ENCODE measurements around the gene ZGLP1.
A peak's percentile ranks its signal among the peaks of the same experiment; 100 is the strongest.

Gene ZGLP1

GRCh38 chr19:10316229-10317044, 6.8 kb upstream of the ZGLP1 start:
- Histone ChIP-seq H3K23ac (ENCODE audit: low read length in 2 of 2) (no peak overlapping the region), H3K4me2 (ENCODE audit: low read length, poor library complexity, severe bottlenecking) (peak overlapping the region; percentile 21), H3K14ac (ENCODE audit: low read length in 2 of 2) (no peak overlapping the region), H2AFZ (ENCODE audit: low read depth, low read length) (no peak overlapping the region), H2BK15ac (ENCODE audit: low read depth, poor library complexity, severe bottlenecking) (no peak overlapping the region), H2BK120ac (ENCODE audit: low read depth, low read length) (no peak overlapping the region), H2BK12ac (ENCODE audit: low read length in 2 of 2) (no peak overlapping the region), H3K4me1 (ENCODE audit: control insufficient read depth, insufficient read depth, low read depth, low read length) (peaks cover 12% of the 10 kb centered on the region), H2BK5ac (ENCODE audit: low read depth, low read length, poor library complexity, severe bottlenecking) (no peak overlapping the region), H3K79me1 (replicated peaks; ENCODE audit: low read length, poor library complexity, severe bottlenecking) (peaks cover 33% of the 10 kb centered on the region), H3K9ac (ENCODE audit: low read length) (peak overlapping the region; percentile 91), H3K27ac (ENCODE audit: low read length, poor library complexity, severe bottlenecking) (no peak overlapping the region), H3K27me3 (ENCODE audit: control insufficient read depth in 1 of 2, insufficient read depth in 1 of 2, low read length in 2 of 2) (no peaks in the 10 kb centered on the region), H2AK5ac (ENCODE audit: low read length, severe bottlenecking) (no peak overlapping the region), H3K4ac (ENCODE audit: low read depth in 1 of 2, low read length in 2 of 2) (no peak overlapping the region), H3K4me3 (ENCODE audit: insufficient read depth in 1 of 2, low read depth in 1 of 2, low read length in 2 of 2) (peak overlapping the region in 1 of 2 experiments; percentile 89), H3K36me3 (ENCODE audit: control insufficient read depth in 1 of 2, insufficient read depth in 2 of 2, low read depth in 1 of 2, low read length in 2 of 2) (peaks cover 41 to 54% of the 10 kb centered on the region in 2 experiments), H3K9me3 (ENCODE audit: control insufficient read depth, low read length) (no peaks in the 10 kb centered on the region), H3K18ac (ENCODE audit: low read depth in 1 of 2, low read length in 2 of 2) (no peak overlapping the region), H4K91ac (ENCODE audit: low read length) (no peak overlapping the region), H4K8ac (ENCODE audit: low read length) (peak overlapping the region; percentile 61)
- DNase-seq: no peak
- WGBS: 82% methylated on average over 19 of the region's 19 CpGs

GRCh38 chr19:10315335-10316214, 6.0 kb upstream of the ZGLP1 start, which contains the start of gene FDX2:
TSS of gene FDX2 (minus strand) at chr19:10316015. CDS start at chr19:10315996, 19 bp downstream.
- H3K27ac ChIP-seq (ENCODE audit: low read length, poor library complexity, severe bottlenecking): peak within 1 kb of the TSS; percentile 17
- peak within 1 kb of the TSS in 1 of 2 experiments; percentile 91 for H3K4ac ChIP-seq (ENCODE audit: low read depth in 1 of 2, low read length in 2 of 2)
- no peak within 1 kb of the TSS for H3K23ac ChIP-seq (ENCODE audit: low read length in 2 of 2)
- peaks cover 28% of the 10 kb centered on the region for H3K79me1 ChIP-seq (replicated peaks; ENCODE audit: low read length, poor library complexity, severe bottlenecking)
- 1% methylated on average over 55 of the region's 55 CpGs for WGBS
- H2AK5ac ChIP-seq (ENCODE audit: low read length, severe bottlenecking): no peak within 1 kb of the TSS
- H3K14ac ChIP-seq (ENCODE audit: low read length in 2 of 2): peak within 1 kb of the TSS in 1 of 2 experiments; percentile 80
- H3K27me3 ChIP-seq (ENCODE audit: control insufficient read depth in 1 of 2, insufficient read depth in 1 of 2, low read length in 2 of 2): no peaks in the 10 kb centered on the region
- DNase-seq: peak; percentile 86
- H3K36me3 ChIP-seq (ENCODE audit: control insufficient read depth in 1 of 2, insufficient read depth in 2 of 2, low read depth in 1 of 2, low read length in 2 of 2): peaks cover 39 to 51% of the 10 kb centered on the region in 2 experiments
- peak within 1 kb of the TSS; percentile 91 for H3K9ac ChIP-seq (ENCODE audit: low read length)
- no peaks in the 10 kb centered on the region for H3K9me3 ChIP-seq (ENCODE audit: control insufficient read depth, low read length)
- peak within 1 kb of the TSS; percentile 61 for H4K8ac ChIP-seq (ENCODE audit: low read length)
- H2AFZ ChIP-seq (ENCODE audit: low read depth, low read length): peak within 1 kb of the TSS; percentile 66
- peak within 1 kb of the TSS in 1 of 2 experiments; percentile 75 for H3K18ac ChIP-seq (ENCODE audit: low read depth in 1 of 2, low read length in 2 of 2)
- H2BK15ac ChIP-seq (ENCODE audit: low read depth, poor library complexity, severe bottlenecking): peak within 1 kb of the TSS; percentile 92
- no peak within 1 kb of the TSS for H2BK12ac ChIP-seq (ENCODE audit: low read length in 2 of 2)
- peak within 1 kb of the TSS; percentile 85 for H3K4me2 ChIP-seq (ENCODE audit: low read length, poor library complexity, severe bottlenecking)
- H2BK5ac ChIP-seq (ENCODE audit: low read depth, low read length, poor library complexity, severe bottlenecking): no peak within 1 kb of the TSS
- peaks cover 14% of the 10 kb centered on the region for H3K4me1 ChIP-seq (ENCODE audit: control insufficient read depth, insufficient read depth, low read depth, low read length)
- peak within 1 kb of the TSS; percentile 54 to 89 for H3K4me3 ChIP-seq (ENCODE audit: insufficient read depth in 1 of 2, low read depth in 1 of 2, low read length in 2 of 2)
- H4K91ac ChIP-seq (ENCODE audit: low read length): no peak within 1 kb of the TSS
- no peak within 1 kb of the TSS for H2BK120ac ChIP-seq (ENCODE audit: low read depth, low read length)

- H2BK5ac ChIP-seq (ENCODE audit: low read depth, low read length, poor library complexity, severe bottlenecking): no peak overlapping the region
- DNase-seq: no peak
- H3K4me2 ChIP-seq (ENCODE audit: low read length, poor library complexity, severe bottlenecking): no peak overlapping the region
- H3K9me3 ChIP-seq (ENCODE audit: control insufficient read depth, low read length): no peaks in the 10 kb centered on the region
- no peak overlapping the region for H3K14ac ChIP-seq (ENCODE audit: low read length in 2 of 2)
- no peak overlapping the region for H2AFZ ChIP-seq (ENCODE audit: low read depth, low read length)
- no peak overlapping the region for H2BK15ac ChIP-seq (ENCODE audit: low read depth, poor library complexity, severe bottlenecking)
- no peak overlapping the region for H3K9ac ChIP-seq (ENCODE audit: low read length)
- no peak overlapping the region for H3K4ac ChIP-seq (ENCODE audit: low read depth in 1 of 2, low read length in 2 of 2)
- H2AK5ac ChIP-seq (ENCODE audit: low read length, severe bottlenecking): no peak overlapping the region
- 94% methylated on average over 1 of the region's 5 CpGs for WGBS
- no peak overlapping the region for H2BK12ac ChIP-seq (ENCODE audit: low read length in 2 of 2)
- no peak overlapping the region for H4K91ac ChIP-seq (ENCODE audit: low read length)
- H2BK120ac ChIP-seq (ENCODE audit: low read depth, low read length): no peak overlapping the region
- H3K27ac ChIP-seq (ENCODE audit: low read length, poor library complexity, severe bottlenecking): no peak overlapping the region
- H4K8ac ChIP-seq (ENCODE audit: low read length): no peak overlapping the region
- peaks cover 2% of the 10 kb centered on the region for H3K4me1 ChIP-seq (ENCODE audit: control insufficient read depth, insufficient read depth, low read depth, low read length)
- H3K4me3 ChIP-seq (ENCODE audit: insufficient read depth in 1 of 2, low read depth in 1 of 2, low read length in 2 of 2): no peak overlapping the region
- no peak overlapping the region for H3K23ac ChIP-seq (ENCODE audit: low read length in 2 of 2)
- H3K18ac ChIP-seq (ENCODE audit: low read depth in 1 of 2, low read length in 2 of 2): no peak overlapping the region
- peaks cover 12 to 44% of the 10 kb centered on the region in 2 experiments for H3K36me3 ChIP-seq (ENCODE audit: control insufficient read depth in 1 of 2, insufficient read depth in 2 of 2, low read depth in 1 of 2, low read length in 2 of 2)
- no peaks in the 10 kb centered on the region for H3K27me3 ChIP-seq (ENCODE audit: control insufficient read depth in 1 of 2, insufficient read depth in 1 of 2, low read length in 2 of 2)
- H3K79me1 ChIP-seq (replicated peaks; ENCODE audit: low read length, poor library complexity, severe bottlenecking): no peaks in the 10 kb centered on the region
These were observed 3.3 kb downstream of the ZGLP1 start for GRCh38 chr19:10306327-10306726.

Measured in mesenchymal stem cell (in vitro differentiated cells and primary cell).